HG02759 (cell line): Measurements from ENCODE around the gene YWHAG.
"Not testable (repeated sequence)": the region's sequence is repeated elsewhere in the genome, so short reads cannot be mapped to it uniquely, and the experiment has no call there.

Source experiments
- ATAC-seq: cut with Tn5 transposase; IDR thresholded peaks from one replicate; pipeline ENCODE4 v1.9.1; 2021; ENCODE audit warnings: mild to moderate bottlenecking, moderate library complexity; ENCODE audit not compliant: unreplicated experiment

YWHAG gene

GRCh38 chr7:76358481-76359110, at the start of gene YWHAG:
Gene YWHAG (minus strand): TSS chr7:76358991. CDS start chr7:76358808, 183 bp downstream.
- ATAC-seq: peak; percentile 70

DNA sequence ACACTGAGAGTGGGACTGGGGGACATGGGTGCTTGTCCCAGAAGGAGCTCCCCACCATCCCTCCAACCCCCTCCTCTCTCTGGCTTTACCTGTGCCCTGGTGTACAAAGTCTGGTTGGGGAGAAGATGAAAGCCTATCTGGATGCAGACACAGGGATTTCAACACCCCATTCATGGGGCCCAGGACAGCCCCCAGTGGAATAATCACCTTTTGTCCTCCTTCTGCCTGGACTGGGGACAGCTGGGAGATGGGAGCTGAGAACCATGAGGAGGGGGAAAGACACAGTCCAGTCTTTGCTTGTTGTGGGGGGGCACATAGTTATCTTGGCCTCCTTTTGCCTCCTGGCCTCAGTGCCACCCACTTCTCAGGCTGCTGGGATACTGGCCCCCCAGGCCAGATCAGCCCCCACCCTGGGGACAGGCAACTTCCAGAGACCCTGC, 49.4 kb upstream of the YWHAG start:
- ATAC-seq: no peak

DNA sequence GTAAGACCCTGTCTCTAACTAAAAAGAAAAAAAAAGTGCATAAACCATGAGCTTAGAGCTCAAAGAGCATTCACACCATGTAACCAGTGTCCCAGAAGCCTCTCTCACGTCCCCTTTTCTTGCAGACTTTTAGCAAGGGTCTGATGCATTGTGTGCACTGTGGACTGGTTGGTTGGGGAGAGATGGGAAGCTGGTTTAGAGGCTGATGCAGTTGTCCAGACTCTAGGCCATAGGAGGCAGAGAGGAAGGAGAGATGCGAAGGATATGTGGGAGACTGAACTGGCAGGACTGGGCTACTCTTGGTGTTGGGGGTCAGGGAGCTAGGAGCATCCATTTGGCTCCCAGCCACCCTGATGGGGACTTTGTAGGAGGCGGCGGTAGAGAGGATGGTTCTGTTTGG, 48.9 kb upstream of the YWHAG start:
- ATAC-seq: no peak

GRCh38 chr7:76405738-76406137, 46.9 kb upstream of the YWHAG start:
- no peak for ATAC-seq

- no peak for ATAC-seq
Observed at GRCh38 chr7:76403780-76404494, 45.1 kb upstream of the YWHAG start.

DNA sequence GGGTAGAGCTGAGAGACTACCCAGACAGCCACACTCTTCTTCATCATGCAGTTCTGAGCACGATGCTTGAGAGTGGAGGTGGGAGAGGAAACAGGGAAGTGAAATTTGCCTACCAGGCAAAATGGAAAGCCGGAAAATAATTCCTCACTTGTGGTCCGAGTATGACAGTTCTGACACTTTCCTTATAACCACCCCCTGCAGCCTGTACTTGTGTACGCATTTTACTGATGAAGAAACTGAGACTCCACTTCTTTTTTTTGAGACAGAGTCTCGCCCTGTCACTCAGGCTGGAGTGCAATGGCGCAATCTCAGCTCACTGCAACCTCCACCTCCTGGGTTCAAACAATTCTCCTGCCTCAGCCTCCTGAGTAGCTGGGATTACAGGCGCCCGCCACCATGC, 44.3 kb upstream of the YWHAG start:
- ATAC-seq: not testable (repeated sequence)

GRCh38 chr7:76400248-76400647, 41.5 kb upstream of the YWHAG start:
- ATAC-seq: no peak

GRCh38 chr7:76397409-76398183, 38.8 kb upstream of the YWHAG start:
- ATAC-seq: peak; percentile 35

- no peak for ATAC-seq
Observed at GRCh38 chr7:76396864-76397263, 38.1 kb upstream of the YWHAG start.

DNA sequence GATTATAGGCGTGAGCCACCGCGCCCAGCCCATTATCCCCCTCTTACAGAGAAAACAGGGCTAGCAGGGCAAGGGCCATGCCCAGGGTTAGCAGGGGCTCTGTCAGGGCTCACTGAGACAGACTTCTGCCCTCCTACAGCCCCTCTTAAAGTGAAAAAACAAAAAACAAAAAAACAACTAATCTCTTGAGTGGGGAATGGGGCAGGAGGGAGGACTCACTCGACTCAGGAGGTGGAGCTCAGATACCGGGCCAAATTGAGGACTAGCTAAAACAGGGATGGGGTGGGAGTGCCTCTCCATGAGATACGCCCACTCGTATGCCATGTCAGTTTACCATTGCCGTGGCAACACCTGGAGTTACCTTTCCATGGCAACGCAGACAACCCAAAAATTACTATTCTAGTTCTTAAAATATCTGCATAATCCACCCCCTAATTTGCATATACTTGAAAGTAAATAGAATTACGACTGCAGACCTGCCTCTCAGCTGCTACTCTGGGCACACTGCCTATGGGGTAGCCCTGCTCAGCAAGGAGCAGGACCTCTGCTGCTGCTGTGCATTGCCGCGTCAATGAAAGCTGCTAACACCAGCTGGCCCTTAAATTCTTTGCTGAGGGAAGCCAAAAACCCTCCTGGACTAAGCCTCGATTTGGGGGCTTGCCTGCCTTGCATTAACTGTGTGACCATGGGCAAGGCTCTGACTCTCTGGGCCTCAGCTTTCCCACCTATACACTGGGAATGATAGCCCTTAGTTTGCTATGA, 37.4 kb upstream of the YWHAG start:
- ATAC-seq: no peak

GRCh38 chr7:76395605-76395964, 36.8 kb upstream of the YWHAG start:
- ATAC-seq: not testable (repeated sequence)

DNA sequence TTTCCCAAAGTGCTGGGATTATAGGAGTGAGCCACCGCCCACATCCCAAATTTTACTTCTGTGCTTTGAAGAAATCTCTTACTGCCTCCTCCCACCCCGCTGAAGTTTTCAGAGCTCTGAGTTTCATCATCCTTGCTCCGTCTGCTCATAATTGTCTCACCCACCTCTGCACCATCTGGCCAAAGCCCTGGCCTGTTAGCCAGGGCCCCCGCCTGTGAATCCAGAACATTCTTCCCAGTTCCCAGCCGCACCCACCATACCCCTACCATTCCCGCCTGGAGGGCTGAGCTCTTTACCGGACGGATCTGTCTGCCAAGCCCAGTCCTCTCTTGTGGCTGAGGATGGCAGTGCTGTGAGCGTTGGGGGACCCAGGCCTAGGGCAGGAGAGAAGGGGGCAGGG, 36.2 kb upstream of the YWHAG start:
- ATAC-seq: no peak

DNA sequence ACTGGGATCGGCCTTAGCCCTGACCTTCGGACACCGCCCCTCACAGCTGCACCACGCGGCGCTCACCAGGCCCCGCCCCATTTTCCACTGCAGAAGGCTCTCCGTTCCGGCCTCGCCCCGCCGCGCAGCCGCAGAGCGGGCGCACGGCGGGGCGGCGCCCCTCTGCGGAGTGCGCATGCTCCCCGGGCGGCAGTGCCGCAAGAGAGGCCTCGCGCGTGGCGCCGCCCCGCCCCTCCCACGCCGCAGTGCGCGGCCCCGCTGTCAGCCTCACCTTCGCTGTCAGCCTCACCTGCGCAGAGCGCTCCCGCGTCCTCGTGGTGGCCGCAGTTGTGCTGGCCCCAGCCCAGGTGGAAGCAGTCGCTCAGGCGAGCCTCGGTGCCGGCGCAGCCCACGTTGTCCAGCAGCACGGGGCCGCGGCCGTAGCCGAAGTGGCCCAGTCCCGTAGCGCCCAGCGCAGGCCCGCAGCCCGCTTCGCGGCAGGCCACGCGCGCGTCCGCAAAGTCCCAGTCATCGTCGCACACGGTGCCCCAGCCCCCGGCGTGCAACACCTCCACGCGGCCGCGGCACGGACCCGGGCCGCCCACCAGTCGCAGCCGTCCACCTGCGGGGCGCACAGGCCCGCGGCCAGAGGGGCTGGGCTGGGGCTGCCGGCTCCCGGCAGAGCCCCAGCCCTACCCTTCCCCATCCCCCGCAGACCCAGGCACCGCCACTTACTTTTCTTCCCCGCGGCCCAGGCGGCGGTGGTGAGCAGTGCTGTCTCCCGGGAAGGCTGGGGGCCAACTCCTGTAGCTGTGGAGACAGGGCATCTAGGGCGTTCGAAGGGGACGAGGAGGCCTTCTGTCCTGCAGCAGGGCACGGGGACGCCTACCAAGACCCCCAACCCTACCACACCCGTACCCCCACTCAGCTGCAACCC, 34.6 kb upstream of the YWHAG start:
- peak; percentile 79 for ATAC-seq

- ATAC-seq: no peak
Observed at GRCh38 chr7:76392531-76393115, 33.8 kb upstream of the YWHAG start.

GRCh38 chr7:76390092-76390491, 31.3 kb upstream of the YWHAG start:
- ATAC-seq: no peak

GRCh38 chr7:76387789-76388188, 29.0 kb upstream of the YWHAG start:
- ATAC-seq: not testable (repeated sequence)

- ATAC-seq: no peak
Observed at GRCh38 chr7:76386691-76387260, 28.0 kb upstream of the YWHAG start.

- no peak for ATAC-seq
Observed at GRCh38 chr7:76383089-76383944, 24.5 kb upstream of the YWHAG start.
